Measurements from ENCODE around the gene MYO1E.

MYO1E gene

GRCh38 chr15:59312205-59312604 is 60.5 kb downstream of the MYO1E start:
- DNase-seq, result no peak

- DNase-seq, result no peak
Measured at GRCh38 chr15:59311195-59311594, 61.5 kb downstream of the MYO1E start.

- no peak for DNase-seq
Measured at GRCh38 chr15:59309405-59309804, 63.3 kb downstream of the MYO1E start.

GRCh38 chr15:59307165-59307537 is 65.5 kb downstream of the MYO1E start:
- DNase-seq, result no peak

GRCh38 chr15:59306520-59307164 is 66.0 kb downstream of the MYO1E start:
- no peak for DNase-seq

- no peak for DNase-seq
Measured at GRCh38 chr15:59304807-59305206, 67.9 kb downstream of the MYO1E start.

- DNase-seq, result no peak
Measured at GRCh38 chr15:59304034-59304795, 68.5 kb downstream of the MYO1E start.

- DNase-seq, result no peak
Measured at GRCh38 chr15:59303633-59304032, 69.0 kb downstream of the MYO1E start.

GRCh38 chr15:59303136-59303535 is 69.5 kb downstream of the MYO1E start:
- DNase-seq, result no peak

GRCh38 chr15:59301527-59301926 is 71.1 kb downstream of the MYO1E start:
- DNase-seq, result no peak

GRCh38 chr15:59300618-59301139 is 72.0 kb downstream of the MYO1E start:
- no peak for DNase-seq

GRCh38 chr15:59299929-59300617 is 72.6 kb downstream of the MYO1E start:
- DNase-seq, result no peak

GRCh38 chr15:59298854-59299250 is 73.8 kb downstream of the MYO1E start:
- no peak for DNase-seq

- DNase-seq, result no peak
Measured at GRCh38 chr15:59298225-59298853, 74.3 kb downstream of the MYO1E start.

GRCh38 chr15:59296181-59296617 is 76.5 kb downstream of the MYO1E start:
- DNase-seq, result no peak

- DNase-seq, result no peak
Measured at GRCh38 chr15:59295261-59296001, 77.2 kb downstream of the MYO1E start.

GRCh38 chr15:59294574-59295260 is 78.0 kb downstream of the MYO1E start:
- no peak for DNase-seq

GRCh38 chr15:59292442-59293151 is 80.1 kb downstream of the MYO1E start:
- no peak for DNase-seq

- no peak for DNase-seq
Measured at GRCh38 chr15:59291213-59291549, 81.5 kb downstream of the MYO1E start.

GRCh38 chr15:59290295-59291212 is 82.1 kb downstream of the MYO1E start:
- DNase-seq, result no peak

Measured in NCI-H187 treated with DMSO at 0.1 percent for 48 hours (cell line).